Body of pancreas (tissue), 4 donors: ENCODE results near the gene PDE1A. TPM values are rescaled to one million over a fixed set of nuclear protein-coding genes. Genes with fewer than 3 reads are reported as not detected.

Source experiments
- ATAC-seq: fragments of 150-250 bp; one replicate; pipeline ENCODE4 v1.9.1; 2016
- DNase-seq, 4 donors: peaks; one replicate each; pipeline ENCODE4 v3.0.0-alpha.2; 2019
- H3K27ac ChIP-seq, 4 donors: fragments of 200-600 bp; sonication (generic); 1 replicate in 3 of 4; 2 replicates in 1 of 4; pipeline versions ENCODE4 v1.5.1 to v1.6.1; 2016 to 2019; ENCODE audit warnings: mild to moderate bottlenecking in 1 of 4, mixed read lengths in 1 of 4, moderate library complexity in 1 of 4
- H3K27me3 ChIP-seq, 2 donors: fragments of 200-600 bp; sonication (generic); one replicate each; pipeline ENCODE4 v1.6.0; 2016; ENCODE audit warnings: mild to moderate bottlenecking in 1 of 2
- H3K36me3 ChIP-seq, 2 donors: fragments of 200-600 bp; sonication (generic); replicated peaks in 1 of 2; 2 replicates each; pipeline ENCODE4 v1.5.1; 2016; ENCODE audit warnings: low read depth in 2 of 2; ENCODE audit not compliant: insufficient read depth in 1 of 2
- H3K4me1 ChIP-seq: fragments of 200-600 bp; sonication (generic); one replicate; pipeline ENCODE4 v1.6.0; 2016
- H3K4me3 ChIP-seq, 2 donors: fragments of 200-600 bp; sonication (generic); 1 replicate in 1 of 2; 2 replicates in 1 of 2; pipeline ENCODE4 v1.5.1; 2016 to 2019
- H3K9me3 ChIP-seq, 3 donors: fragments of 200-600 bp; sonication (generic); 1 replicate in 2 of 3; 2 replicates in 1 of 3; pipeline ENCODE4 v1.5.1; 2016
- POLR2A ChIP-seq, 3 donors: fragments of 450-650 bp; IDR thresholded peaks; one replicate each; pipeline ENCODE4 v1.6.1; 2016; ENCODE audit warnings: antibody characterized with exemption in 3 of 3, mild to moderate bottlenecking in 2 of 3
- WGBS, 2 donors: methylation state at CpG; one replicate each; pipeline ENCODE4 v1.1.5; 2017; 5-methylcytosine and 5-hydroxymethylcytosine counted together
- intact Hi-C: fragments of 100-400 bp; cut with DNase I; formaldehyde crosslinking; loops from one replicate; pipeline ENCODE4 v1.15.1; 2023
- total RNA-seq, 2 donors: library from RNA; depleted of rRNA; stranded (reverse); fragments of >200 nt; gene quantifications; one replicate each; pipeline ENCODE4 v1.1.0, GENCODE V29; 2016
- TF ChIP-seq, protein P1 (sequence below), 7 experiments: fragments of 450-650 bp in 4 of 7; fragments of 200-600 bp in 3 of 7; sonication (generic) in 3 of 7; IDR thresholded peaks; one replicate each; pipeline ENCODE4 v1.5.1; 2016 to 2019; ENCODE audit warnings: antibody characterized with exemption in 7 of 7

The PDE1A gene
- total RNA-seq, 2 donors from 2014 or later = 4.0 to 4.2 TPM

DNA sequence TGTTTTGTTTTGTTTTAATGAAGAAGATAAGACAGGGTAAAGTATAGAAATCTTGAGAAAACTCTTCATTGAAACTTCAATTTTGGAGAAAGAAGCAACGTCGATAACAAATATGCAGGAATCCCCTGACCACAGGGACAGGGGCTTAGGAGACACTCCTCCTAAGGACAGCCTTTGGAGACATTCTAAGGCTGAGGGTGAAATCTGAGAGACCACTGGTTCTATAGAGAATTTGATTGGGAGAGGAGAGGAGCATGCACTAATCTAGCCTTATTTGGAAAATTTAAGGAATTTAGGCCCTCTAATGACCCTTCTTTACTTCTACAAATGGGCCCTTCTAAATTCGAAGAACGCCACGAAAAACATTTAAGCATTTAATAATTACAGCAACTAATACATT is 233.5 kb downstream of the PDE1A start:
- TF ChIP-seq POLR2A (IDR thresholded peaks at IDR 0.05) = no peak
- TF ChIP-seq, protein P1, sequence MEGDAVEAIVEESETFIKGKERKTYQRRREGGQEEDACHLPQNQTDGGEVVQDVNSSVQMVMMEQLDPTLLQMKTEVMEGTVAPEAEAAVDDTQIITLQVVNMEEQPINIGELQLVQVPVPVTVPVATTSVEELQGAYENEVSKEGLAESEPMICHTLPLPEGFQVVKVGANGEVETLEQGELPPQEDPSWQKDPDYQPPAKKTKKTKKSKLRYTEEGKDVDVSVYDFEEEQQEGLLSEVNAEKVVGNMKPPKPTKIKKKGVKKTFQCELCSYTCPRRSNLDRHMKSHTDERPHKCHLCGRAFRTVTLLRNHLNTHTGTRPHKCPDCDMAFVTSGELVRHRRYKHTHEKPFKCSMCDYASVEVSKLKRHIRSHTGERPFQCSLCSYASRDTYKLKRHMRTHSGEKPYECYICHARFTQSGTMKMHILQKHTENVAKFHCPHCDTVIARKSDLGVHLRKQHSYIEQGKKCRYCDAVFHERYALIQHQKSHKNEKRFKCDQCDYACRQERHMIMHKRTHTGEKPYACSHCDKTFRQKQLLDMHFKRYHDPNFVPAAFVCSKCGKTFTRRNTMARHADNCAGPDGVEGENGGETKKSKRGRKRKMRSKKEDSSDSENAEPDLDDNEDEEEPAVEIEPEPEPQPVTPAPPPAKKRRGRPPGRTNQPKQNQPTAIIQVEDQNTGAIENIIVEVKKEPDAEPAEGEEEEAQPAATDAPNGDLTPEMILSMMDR (IDR thresholded peaks at IDR 0.05) = no peak
- Histone ChIP-seq H3K27me3 (no peaks in the 10 kb centered on the region), H3K4me3 (no peak overlapping the region), H3K4me1 (no peaks in the 10 kb centered on the region), H3K9me3 (no peaks in the 10 kb centered on the region), H3K27ac (no peak overlapping the region), H3K36me3 (no peaks in the 10 kb centered on the region)
- ATAC-seq (no peak), DNase-seq (no peak)
- intact Hi-C loops = no loop called here
- 87 to 91% methylated on average over 5 of the region's 5 CpGs for WGBS, 2 donors

DNA sequence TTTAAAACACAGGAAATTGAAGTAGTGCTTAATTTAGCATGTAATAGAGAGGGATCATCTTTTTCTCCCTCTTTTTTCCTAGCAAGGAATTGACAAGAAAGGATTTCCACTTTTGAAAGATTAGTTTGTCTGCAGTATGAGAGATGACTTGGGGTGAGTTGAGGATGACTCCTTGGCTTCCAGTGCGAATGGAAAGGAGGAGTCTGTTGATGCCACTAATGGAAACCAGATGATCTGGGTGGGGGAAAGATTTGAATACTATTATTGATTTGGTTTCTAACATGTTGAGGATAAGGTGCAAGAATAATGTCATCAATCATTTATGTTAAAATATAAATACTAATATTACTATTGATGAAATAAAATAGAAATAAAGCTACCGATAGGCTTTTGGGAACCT is 235.8 kb downstream of the PDE1A start:
- H3K27me3 ChIP-seq = no peaks in the 10 kb centered on the region
- 82 to 87% methylated on average over 2 of the region's 2 CpGs for WGBS, 2 donors

DNA sequence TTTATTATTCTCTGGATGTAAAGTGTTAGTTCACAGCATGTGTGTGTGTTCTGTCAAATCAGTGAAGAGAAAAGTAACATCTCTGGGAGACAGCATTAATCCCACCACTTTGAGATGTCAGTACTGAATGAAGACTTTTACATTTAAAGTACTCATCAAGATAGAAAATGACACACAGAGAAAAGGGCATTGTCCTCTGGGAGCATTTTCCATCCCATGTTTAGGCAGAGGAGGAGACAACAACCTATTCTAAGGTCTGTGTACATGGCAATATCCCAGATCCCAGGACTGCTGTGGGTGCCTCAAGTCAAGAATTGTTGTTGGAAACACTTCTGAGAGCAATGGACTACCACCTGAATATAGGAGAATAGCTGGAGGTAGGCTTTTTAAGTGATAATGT is 239.7 kb downstream of the PDE1A start:
- intact Hi-C loops = no loop called here
- Histone ChIP-seq H3K4me3 (no peak overlapping the region), H3K27ac (no peak overlapping the region), H3K36me3 (no peaks in the 10 kb centered on the region), H3K4me1 (no peaks in the 10 kb centered on the region), H3K9me3 (no peaks in the 10 kb centered on the region), H3K27me3 (no peaks in the 10 kb centered on the region)
- DNase-seq = no peak
- TF ChIP-seq, protein P1 (IDR thresholded peaks at IDR 0.05) = no peak
- no peak for TF ChIP-seq POLR2A (IDR thresholded peaks at IDR 0.05)
- ATAC-seq = no peak

More for the DNA sequence above, 235.8 kb downstream of the PDE1A start:
- ATAC-seq = no peak
- no peak for TF ChIP-seq POLR2A (IDR thresholded peaks at IDR 0.05)
- TF ChIP-seq, protein P1 (IDR thresholded peaks at IDR 0.05) = no peak
- no peak overlapping the region for H3K27ac ChIP-seq
- H3K36me3 ChIP-seq = no peaks in the 10 kb centered on the region
- H3K4me3 ChIP-seq = no peak overlapping the region
- DNase-seq = no peak
- intact Hi-C loops = no loop called here
- H3K9me3 ChIP-seq = no peaks in the 10 kb centered on the region
- H3K4me1 ChIP-seq = no peaks in the 10 kb centered on the region

DNA sequence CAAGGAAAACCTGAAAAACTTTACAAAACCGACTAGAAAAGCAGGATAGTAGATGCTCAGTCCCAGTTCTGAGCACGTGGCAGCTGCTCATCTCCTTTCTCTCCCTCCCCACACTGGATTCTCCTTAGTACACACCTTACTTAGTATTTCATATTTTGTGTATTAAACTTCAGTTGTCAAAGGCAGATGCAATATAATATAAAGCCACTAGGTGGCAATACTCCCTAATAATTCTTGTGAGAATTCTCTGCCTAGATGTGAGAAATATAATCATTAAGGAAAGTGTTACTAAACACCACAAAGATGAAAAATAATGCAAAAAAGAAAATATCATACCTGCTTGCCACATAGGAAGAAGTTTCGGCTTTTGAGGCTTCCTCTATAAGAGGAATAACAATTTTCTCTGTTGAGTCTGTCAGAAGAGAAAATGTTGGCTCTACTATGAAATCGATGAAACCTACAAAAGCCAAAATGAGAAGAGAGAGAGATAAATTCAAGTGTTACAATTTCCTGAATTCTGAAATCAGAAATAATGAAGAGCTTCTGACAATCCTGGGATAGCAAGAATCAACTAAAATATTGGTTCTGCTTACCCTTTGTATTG is 240.6 kb downstream of the PDE1A start:
- no peaks in the 10 kb centered on the region for H3K36me3 ChIP-seq
- H3K27me3 ChIP-seq = no peaks in the 10 kb centered on the region
- ATAC-seq (peak; percentile 50), DNase-seq (no peak)
- H3K4me1 ChIP-seq = no peaks in the 10 kb centered on the region
- no peak overlapping the region for H3K4me3 ChIP-seq
- no peak overlapping the region for H3K27ac ChIP-seq
- 23 to 25% methylated on average over 4 of the region's 4 CpGs for WGBS, 2 donors
- TF ChIP-seq POLR2A (IDR thresholded peaks at IDR 0.05) = no peak
- TF ChIP-seq, protein P1 (IDR thresholded peaks at IDR 0.05) = peak; percentile 54 to 96 (median 83)
- H3K9me3 ChIP-seq = no peaks in the 10 kb centered on the region
- intact Hi-C loops = no loop called here

DNA sequence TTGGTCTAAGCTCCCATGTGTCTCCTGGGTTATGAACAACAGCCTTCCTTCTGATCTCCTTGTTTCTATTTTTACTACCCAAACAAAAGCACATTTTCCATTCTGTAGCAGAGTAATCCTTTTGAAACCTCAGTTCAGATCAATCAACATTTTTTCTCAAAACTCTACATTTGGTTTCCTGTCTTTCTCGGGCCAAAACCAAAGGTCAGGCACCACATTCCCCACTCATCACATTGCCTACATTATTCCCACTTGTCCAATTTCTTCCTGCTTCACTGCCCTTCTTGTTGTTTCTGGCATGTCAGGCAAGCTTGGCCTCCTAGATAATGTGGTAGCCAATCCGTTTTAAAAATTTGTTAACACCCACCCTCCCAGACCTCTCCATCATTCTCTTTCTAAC is 244.4 kb downstream of the PDE1A start:
- H3K36me3 ChIP-seq = no peaks in the 10 kb centered on the region
- H3K27me3 ChIP-seq = no peaks in the 10 kb centered on the region
- no peaks in the 10 kb centered on the region for H3K4me1 ChIP-seq
- TF ChIP-seq, protein P1 (IDR thresholded peaks at IDR 0.05) = no peak
- no peak for TF ChIP-seq POLR2A (IDR thresholded peaks at IDR 0.05)
- no peaks in the 10 kb centered on the region for H3K9me3 ChIP-seq
- 40 to 51% methylated on average over 2 of the region's 2 CpGs for WGBS, 2 donors
- ATAC-seq (no peak), DNase-seq (no peak)
- intact Hi-C loops = loop anchor here (5.0 kb wide), 1 partner anchor 470 kb away; no protein-coding TSS in a partner anchor
- H3K4me3 ChIP-seq = no peak overlapping the region
- H3K27ac ChIP-seq = no peak overlapping the region
